Testis (tissue), 3 donors: ENCODE data around the gene ADAM8. TPM values are rescaled to one million over a fixed set of nuclear protein-coding genes. Genes with fewer than 3 reads are reported as not detected.

Experiments used
- DNase-seq: peaks from one replicate; pipeline ENCODE4 v3.0.0-alpha.2; 2019
- H3K27ac ChIP-seq, 2 donors: fragments of 200-600 bp; sonication (generic); one replicate each; pipeline ENCODE4 v1.5.1; 2019
- H3K27me3 ChIP-seq: fragments of 200-600 bp; sonication (generic); one replicate; pipeline ENCODE4 v1.5.1; 2019
- H3K36me3 ChIP-seq: fragments of 200-600 bp; sonication (generic); one replicate; pipeline ENCODE4 v1.5.1; 2017; ENCODE audit warnings: low read depth; ENCODE audit errors: missing control alignments
- H3K4me1 ChIP-seq: fragments of 200-600 bp; sonication (generic); one replicate; pipeline ENCODE4 v1.5.1; 2019
- H3K4me3 ChIP-seq, 2 donors: fragments of 200-600 bp; sonication (generic); one replicate each; pipeline ENCODE4 v1.5.1; 2017 to 2019
- H3K9me3 ChIP-seq: fragments of 200-600 bp; sonication (generic); one replicate; pipeline ENCODE4 v1.5.1; 2017
- POLR2A ChIP-seq: fragments of 450-650 bp; IDR thresholded peaks from one replicate; pipeline ENCODE4 v1.6.1; 2017; ENCODE audit warnings: antibody characterized with exemption, mild to moderate bottlenecking, moderate library complexity
- WGBS, 2 donors: methylation state at CpG; one replicate each; pipeline ENCODE4 v1.1.5; 2018; 5-methylcytosine and 5-hydroxymethylcytosine counted together
- intact Hi-C: fragments of 100-400 bp; cut with DNase I; formaldehyde crosslinking; loops from one replicate; pipeline ENCODE4 v1.15.1; 2023; ENCODE audit warnings: low total_unique reads
- polyA plus RNA-seq: library from polyadenylated mRNA; stranded (reverse); fragments of 350-450 nt; fragmentation: Illumina TruSeq; extraction: RNeasy Lipid Tissue Mini Kit (QIAGEN cat#74804); gene quantifications from one replicate; pipeline ENCODE4 v1.2.3, GENCODE V29; 2014; ENCODE audit warnings: low read depth, low replicate concordance; ENCODE audit not compliant: insufficient read depth
- total RNA-seq, 2 donors: library from RNA; depleted of rRNA; stranded (reverse); fragments of >200 nt; gene quantifications; one replicate each; pipeline ENCODE4 v1.2.3, GENCODE V29; 2016
- TF ChIP-seq, protein P1 (sequence below), 3 experiments: fragments of 450-650 bp in 2 of 3; fragments of 200-600 bp in 1 of 3; sonication (generic) in 1 of 3; IDR thresholded peaks; one replicate each; pipeline ENCODE4 v1.5.1; 2016 to 2019; ENCODE audit warnings: antibody characterized with exemption in 3 of 3, mild to moderate bottlenecking in 2 of 3, moderate library complexity in 1 of 3

The ADAM8 gene
- total and polyA plus RNA-seq, 3 donors from 2014 or later = 3.5 to 14.6 (median 12.8) TPM

DNA sequence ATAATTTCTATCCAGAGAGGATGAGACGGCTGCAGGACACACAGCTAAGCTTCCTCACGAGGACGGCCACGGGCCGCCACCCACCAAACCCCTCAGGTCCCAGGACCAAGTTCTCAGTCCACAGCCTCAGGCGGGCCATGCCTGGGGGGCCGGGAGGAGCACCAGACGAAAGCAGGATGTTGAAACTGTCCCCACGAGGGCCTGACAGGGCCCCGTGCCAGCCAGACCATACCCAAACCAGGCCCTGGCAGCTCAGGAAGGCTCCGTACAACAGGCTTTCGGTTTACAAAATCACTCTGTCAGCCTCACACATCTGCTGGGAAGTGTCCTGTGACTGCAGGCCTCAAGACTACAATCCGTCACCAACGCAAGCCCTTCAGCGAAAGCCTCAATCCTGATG lies 17.5 kb upstream of the ADAM8 start:
- no peaks in the 10 kb centered on the region for H3K27me3 ChIP-seq
- WGBS, 2 donors = 88% methylated on average over 15 of the region's 15 CpGs
- no peak for DNase-seq
- H3K4me3 ChIP-seq = no peak overlapping the region
- H3K4me1 ChIP-seq = no peaks in the 10 kb centered on the region
- no peak overlapping the region for H3K27ac ChIP-seq
- TF ChIP-seq, protein P1, sequence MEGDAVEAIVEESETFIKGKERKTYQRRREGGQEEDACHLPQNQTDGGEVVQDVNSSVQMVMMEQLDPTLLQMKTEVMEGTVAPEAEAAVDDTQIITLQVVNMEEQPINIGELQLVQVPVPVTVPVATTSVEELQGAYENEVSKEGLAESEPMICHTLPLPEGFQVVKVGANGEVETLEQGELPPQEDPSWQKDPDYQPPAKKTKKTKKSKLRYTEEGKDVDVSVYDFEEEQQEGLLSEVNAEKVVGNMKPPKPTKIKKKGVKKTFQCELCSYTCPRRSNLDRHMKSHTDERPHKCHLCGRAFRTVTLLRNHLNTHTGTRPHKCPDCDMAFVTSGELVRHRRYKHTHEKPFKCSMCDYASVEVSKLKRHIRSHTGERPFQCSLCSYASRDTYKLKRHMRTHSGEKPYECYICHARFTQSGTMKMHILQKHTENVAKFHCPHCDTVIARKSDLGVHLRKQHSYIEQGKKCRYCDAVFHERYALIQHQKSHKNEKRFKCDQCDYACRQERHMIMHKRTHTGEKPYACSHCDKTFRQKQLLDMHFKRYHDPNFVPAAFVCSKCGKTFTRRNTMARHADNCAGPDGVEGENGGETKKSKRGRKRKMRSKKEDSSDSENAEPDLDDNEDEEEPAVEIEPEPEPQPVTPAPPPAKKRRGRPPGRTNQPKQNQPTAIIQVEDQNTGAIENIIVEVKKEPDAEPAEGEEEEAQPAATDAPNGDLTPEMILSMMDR (IDR thresholded peaks at IDR 0.05) = no peak
- TF ChIP-seq POLR2A = no peak
- intact Hi-C loops = no loop called here
- no peaks in the 10 kb centered on the region for H3K9me3 ChIP-seq
- H3K36me3 ChIP-seq = no peaks in the 10 kb centered on the region

DNA sequence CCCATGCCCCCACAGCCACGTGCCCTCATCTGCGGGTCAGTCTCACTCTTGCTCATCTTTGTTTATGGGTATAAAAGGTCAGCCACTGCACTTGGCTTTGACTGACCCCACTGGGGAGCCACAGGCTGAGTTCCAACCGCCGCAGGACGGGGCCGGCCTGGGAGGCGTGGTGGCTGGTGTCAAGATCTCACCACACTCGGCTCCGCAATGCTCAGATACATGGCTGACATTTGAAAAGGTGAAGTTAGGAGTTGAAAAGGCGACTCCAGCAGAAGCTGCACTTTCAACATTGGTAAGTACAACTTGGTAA lies 17.1 kb upstream of the ADAM8 start:
- H3K9me3 ChIP-seq = no peaks in the 10 kb centered on the region
- TF ChIP-seq, protein P1 (IDR thresholded peaks at IDR 0.05) = no peak
- TF ChIP-seq POLR2A = no peak
- intact Hi-C loops = no loop called here
- H3K27ac ChIP-seq = no peak overlapping the region
- no peaks in the 10 kb centered on the region for H3K27me3 ChIP-seq
- H3K4me1 ChIP-seq = no peaks in the 10 kb centered on the region
- 93 to 95% methylated on average over 8 to 10 of the region's 10 CpGs for WGBS, 2 donors
- no peaks in the 10 kb centered on the region for H3K36me3 ChIP-seq
- no peak overlapping the region for H3K4me3 ChIP-seq
- DNase-seq = no peak

DNA sequence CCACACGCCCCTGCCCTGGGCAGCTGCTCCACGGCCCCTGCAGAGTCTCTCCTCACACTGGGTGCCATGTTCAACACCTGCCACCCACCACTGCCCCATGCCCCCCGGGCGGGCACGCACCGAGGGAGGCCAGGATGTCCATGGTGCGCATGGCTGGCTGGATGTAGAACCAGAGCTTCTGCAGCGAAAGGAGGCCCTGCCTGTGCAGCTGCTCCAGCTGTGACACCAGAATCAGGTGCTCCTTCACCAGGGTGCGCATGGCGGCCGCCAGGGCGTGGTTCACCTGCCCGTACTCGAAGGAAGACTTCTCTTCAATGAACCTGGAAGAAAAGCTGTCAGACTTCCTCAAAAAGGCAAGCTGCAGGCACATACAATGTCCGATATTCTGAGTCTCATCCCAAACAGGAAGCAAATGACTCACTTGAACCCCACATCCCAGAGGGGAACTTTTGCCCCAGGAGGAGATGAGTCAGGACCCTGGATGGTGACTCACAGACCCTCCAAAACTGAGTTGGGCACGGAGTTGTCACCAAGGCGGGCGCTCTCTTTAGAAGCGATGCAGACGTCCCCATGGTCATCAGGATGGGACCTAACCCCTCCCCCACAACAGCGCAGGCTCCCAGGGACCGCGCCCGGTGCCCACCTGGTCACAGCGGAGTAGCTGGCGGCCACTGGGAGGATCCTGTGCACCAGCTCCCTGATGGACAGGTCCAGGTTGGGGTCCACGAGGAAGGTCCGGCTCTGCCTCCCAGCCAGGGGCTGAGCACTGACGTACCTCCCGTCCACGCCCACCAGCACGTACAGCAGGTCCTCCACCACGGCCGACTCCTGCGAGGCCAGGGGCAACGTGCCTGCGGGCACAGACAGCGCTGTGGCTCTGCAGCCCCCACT lies 16.5 kb upstream of the ADAM8 start:
- no peak for DNase-seq
- Histone ChIP-seq H3K4me1 (no peaks in the 10 kb centered on the region), H3K36me3 (no peaks in the 10 kb centered on the region), H3K27me3 (no peaks in the 10 kb centered on the region), H3K27ac (no peak overlapping the region), H3K9me3 (no peaks in the 10 kb centered on the region), H3K4me3 (no peak overlapping the region)
- 93 to 96% methylated on average over 18 to 38 of the region's 38 CpGs for WGBS, 2 donors
- no peak for TF ChIP-seq POLR2A
- TF ChIP-seq, protein P1 (IDR thresholded peaks at IDR 0.05) = no peak
- intact Hi-C loops = no loop called here

DNA sequence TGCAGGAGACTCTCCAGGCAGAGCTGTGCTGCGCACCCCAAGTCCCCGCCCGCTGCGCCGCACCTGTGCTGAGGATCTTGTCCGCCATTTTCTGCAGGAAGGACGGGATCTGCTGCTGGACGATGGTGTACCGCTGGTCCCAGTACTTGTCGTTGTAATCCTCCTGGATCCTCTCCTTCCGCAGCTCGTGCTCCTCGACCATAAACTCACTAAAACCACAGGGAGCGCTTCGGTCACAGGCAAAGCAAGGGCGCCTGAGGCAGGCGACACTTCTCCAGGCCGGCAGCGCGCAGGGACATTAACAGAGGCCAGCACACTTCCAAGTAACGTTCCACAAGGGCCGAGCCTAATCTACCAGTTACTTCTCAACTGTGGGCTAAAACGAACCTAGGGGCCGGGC lies 13.1 kb upstream of the ADAM8 start:
- Histone ChIP-seq H3K27me3 (no peaks in the 10 kb centered on the region), H3K36me3 (no peaks in the 10 kb centered on the region), H3K27ac (no peak overlapping the region), H3K4me3 (no peak overlapping the region), H3K9me3 (no peaks in the 10 kb centered on the region), H3K4me1 (no peaks in the 10 kb centered on the region)
- TF ChIP-seq, protein P1 (IDR thresholded peaks at IDR 0.05) = no peak
- no peak for TF ChIP-seq POLR2A
- intact Hi-C loops = no loop called here
- WGBS, 2 donors = 94 to 95% methylated on average over 20 to 24 of the region's 24 CpGs
- no peak for DNase-seq
